Measurements from ENCODE around the gene ZNF335. TPM values are rescaled to one million over a fixed set of nuclear protein-coding genes. Genes with fewer than 3 reads are reported as not detected.
A peak's percentile ranks its signal among the peaks of the same experiment; 100 is the strongest.

The ZNF335 gene
- total RNA-seq, 1 donor: 17.7 TPM

DNA sequence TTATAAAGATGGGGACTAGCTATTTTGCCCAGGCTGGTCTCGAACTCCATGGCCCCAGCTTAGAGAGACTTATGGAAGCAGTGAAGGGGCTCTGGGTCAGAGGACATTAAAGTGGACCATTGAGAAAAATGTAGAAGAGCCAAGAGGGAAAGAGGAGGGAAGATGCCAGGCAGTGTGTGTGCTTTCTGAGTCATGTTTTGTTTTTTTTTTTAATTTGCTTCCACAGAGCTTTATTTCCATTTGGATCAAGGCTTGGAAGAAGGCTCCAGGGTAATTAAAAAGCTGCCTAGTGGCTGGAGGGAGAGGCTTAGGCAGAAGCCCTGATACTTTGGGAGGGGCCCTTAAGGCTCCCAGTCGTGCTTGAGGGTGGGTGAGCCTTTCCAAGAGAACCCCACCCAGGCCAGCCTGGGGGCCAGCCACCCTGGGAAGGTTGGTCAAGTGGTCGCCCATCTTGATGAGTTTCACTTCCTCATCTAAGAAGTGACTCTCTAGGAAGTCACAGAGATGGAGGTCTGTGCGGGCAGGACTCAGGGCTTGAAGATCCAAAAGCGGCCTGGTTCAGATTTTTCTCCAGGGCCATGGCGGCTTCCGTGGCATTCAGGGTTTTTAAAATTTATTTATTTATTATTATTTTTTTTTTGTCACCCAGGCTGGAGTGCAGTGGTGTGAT lies 3.0 kb upstream of the ZNF335 start:
- no peak for DNase-seq (ENCODE audit: low read depth)
- TF ChIP-seq, protein P1, sequence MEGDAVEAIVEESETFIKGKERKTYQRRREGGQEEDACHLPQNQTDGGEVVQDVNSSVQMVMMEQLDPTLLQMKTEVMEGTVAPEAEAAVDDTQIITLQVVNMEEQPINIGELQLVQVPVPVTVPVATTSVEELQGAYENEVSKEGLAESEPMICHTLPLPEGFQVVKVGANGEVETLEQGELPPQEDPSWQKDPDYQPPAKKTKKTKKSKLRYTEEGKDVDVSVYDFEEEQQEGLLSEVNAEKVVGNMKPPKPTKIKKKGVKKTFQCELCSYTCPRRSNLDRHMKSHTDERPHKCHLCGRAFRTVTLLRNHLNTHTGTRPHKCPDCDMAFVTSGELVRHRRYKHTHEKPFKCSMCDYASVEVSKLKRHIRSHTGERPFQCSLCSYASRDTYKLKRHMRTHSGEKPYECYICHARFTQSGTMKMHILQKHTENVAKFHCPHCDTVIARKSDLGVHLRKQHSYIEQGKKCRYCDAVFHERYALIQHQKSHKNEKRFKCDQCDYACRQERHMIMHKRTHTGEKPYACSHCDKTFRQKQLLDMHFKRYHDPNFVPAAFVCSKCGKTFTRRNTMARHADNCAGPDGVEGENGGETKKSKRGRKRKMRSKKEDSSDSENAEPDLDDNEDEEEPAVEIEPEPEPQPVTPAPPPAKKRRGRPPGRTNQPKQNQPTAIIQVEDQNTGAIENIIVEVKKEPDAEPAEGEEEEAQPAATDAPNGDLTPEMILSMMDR (IDR thresholded peaks at IDR 0.05; ENCODE audit: insufficient read depth, low read depth, low read length): no peak
- H3K4me3 ChIP-seq (ENCODE audit: low read depth, low read length): no peak overlapping the region

DNA sequence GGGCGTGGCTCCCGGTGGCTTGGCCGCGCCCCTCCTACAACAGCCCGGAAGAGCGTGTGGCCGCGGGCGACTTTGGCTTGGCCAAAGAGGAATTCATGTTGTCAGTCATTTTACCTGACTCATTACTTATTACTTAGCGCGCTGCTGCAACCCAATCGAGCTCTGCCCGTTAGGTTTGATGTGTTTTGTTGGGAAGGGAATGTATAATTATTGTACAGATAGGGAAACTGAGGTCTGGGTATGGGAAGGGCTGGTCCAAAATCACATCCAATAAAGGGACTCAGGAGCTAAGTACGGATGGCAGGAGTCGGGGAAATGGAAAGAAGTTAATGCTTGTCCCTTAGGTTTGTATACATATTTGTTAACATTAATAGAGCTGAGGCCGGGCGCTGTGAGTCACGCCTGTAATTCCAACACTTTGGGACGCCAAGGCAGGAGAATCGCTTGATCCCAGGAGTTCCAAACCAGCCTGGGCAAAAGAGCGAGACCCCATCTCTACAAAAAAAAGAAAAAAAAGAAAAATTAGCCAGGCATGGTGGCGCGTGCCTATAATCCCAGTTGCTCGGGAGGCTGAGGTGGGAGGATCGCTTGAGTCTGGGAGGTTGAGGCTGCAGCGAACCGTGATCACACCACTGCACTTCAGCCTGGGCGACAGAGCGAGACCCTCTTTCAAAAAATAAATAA lies 639 bp upstream of the ZNF335 start:
- H3K4me3 ChIP-seq (ENCODE audit: low read depth, low read length): peak overlapping the region; percentile 98
- no peak for DNase-seq (ENCODE audit: low read depth)
- TF ChIP-seq, protein P1 (IDR thresholded peaks at IDR 0.05; ENCODE audit: insufficient read depth, low read depth, low read length): no peak

DNA sequence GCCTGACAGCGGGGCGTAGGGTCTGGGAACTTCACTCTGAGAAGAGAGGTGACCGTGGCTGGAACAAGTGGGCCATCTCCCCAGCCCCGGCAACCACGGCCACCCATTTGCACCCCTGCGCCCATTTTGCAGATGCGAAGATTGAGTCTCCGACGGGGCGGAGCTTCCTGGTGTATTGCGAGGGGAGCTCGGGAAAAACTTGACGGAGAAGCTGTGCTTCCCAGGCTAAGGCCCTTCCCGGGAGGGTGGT lies 653 bp downstream of the ZNF335 start:
- H3K4me3 ChIP-seq (ENCODE audit: low read depth, low read length): peak overlapping the region; percentile 98
- TF ChIP-seq, protein P1 (IDR thresholded peaks at IDR 0.05; ENCODE audit: insufficient read depth, low read depth, low read length): no peak
- no peak for DNase-seq (ENCODE audit: low read depth)

DNA sequence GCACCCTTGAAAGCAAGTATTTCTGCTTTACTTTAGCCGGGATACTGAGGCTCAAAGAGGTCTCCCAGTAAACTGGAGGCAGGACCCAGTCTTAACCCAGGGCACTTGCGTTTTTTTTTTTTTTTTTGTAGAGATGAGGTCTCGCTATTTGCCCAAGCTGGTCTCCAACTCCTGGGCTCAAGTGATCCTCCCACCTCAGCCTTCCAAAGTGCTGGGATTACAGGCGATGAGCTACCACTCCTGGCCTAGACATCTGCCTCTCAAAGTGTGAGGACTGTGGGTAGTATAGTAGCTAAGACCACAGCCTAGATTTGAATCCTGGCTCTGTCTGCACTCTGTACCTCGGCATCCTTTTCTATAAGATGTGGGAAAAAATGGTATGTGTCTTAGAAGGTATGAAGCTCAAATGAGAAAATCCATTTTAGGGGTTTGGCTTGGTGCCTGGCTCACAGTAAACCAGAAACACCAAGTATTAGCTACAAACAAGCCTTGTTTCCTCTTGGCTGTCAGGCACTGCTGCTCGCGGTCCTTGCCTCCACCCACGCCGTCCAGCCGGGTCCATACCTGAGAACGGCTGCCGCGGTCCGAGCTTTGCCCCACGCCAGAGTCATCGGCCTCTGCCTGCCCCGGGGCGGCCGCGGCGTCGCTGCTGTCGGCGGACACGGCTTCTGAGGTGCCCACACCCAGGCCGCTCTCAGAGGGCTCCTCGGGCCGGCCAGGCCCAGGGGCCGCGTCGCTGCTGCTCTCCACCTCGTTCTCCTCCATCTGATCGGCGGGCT lies 1.2 kb downstream of the ZNF335 start:
- TF ChIP-seq, protein P1 (IDR thresholded peaks at IDR 0.05; ENCODE audit: insufficient read depth, low read depth, low read length): no peak
- peak overlapping the region; percentile 98 for H3K4me3 ChIP-seq (ENCODE audit: low read depth, low read length)
- DNase-seq (ENCODE audit: low read depth): peak; percentile 34

DNA sequence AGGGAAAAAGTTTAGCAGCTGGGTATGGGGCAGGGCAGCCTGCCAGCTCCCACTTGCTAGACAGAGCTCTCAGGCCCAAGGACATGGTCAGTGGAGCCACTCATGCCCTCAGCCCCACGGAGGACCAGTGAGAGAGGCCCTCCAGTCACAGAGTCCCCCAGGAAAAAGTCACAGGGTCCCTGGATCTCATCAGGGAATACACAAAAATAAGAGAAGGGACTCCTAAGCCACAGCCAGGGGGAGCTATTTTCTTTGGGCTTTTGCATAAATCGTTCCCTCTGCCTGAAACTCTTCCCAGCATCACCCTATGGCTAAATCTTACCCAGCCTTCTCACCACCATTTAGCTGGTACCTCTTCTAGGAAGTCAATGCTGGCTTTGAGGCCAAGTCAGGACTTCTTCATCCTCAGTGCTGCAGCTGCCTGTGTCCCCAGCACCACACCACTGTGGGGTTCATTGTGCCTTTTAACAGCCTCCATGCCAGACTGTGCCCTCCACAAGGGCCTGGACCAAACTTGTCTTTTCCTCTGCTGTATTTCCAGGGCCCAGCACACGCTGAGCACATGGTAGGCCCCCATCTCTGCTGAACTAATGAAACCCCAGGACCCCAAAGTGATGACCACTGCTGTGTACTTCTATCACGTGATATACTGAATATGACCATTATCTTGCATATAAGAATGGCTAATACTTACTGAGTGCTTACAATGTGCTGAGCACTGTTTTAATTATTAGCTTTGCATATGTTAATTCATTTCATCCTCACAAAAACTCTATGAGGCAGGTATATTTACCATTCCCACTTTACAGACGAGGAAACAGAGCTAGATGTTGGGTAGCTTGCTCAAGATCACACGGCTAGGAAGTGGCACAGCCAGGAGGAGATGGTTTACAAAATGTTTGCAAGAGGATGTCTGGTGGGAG lies 2.0 kb downstream of the ZNF335 start:
- TF ChIP-seq, protein P1 (IDR thresholded peaks at IDR 0.05; ENCODE audit: insufficient read depth, low read depth, low read length): peak; percentile 75
- peak; percentile 76 for DNase-seq (ENCODE audit: low read depth)
- peak overlapping the region; percentile 98 for H3K4me3 ChIP-seq (ENCODE audit: low read depth, low read length)

All from fibroblast of villous mesenchyme (primary cell).